ENCODE measurements around the gene SHH. TPM values are rescaled to one million over a fixed set of nuclear protein-coding genes. Genes with fewer than 3 reads are reported as not detected.
"Not testable (repeated sequence)": the region's sequence is repeated elsewhere in the genome, so short reads cannot be mapped to it uniquely, and the experiment has no call there.

SHH gene
- polyA plus RNA-seq, 4 donors: 2.3 to 4.9 (median 2.9) TPM

- DNase-seq (ENCODE audit: low read depth in 4 of 4, low spot score in 3 of 4): no peak
Measured at GRCh38 chr7:155820788-155821187, 8.5 kb upstream of the SHH start.

GRCh38 chr7:155820246-155820645 lies 8.0 kb upstream of the SHH start:
- no peak for DNase-seq (ENCODE audit: low read depth in 4 of 4, low spot score in 3 of 4)

GRCh38 chr7:155819186-155819585 lies 6.9 kb upstream of the SHH start:
- no peak for DNase-seq (ENCODE audit: low read depth in 4 of 4, low spot score in 3 of 4)

- no peak for DNase-seq (ENCODE audit: low read depth in 4 of 4, low spot score in 3 of 4)
Measured at GRCh38 chr7:155818820-155819168, 6.5 kb upstream of the SHH start.

GRCh38 chr7:155818154-155818819 lies 6.0 kb upstream of the SHH start:
- no peak for DNase-seq (ENCODE audit: low read depth in 4 of 4, low spot score in 3 of 4)

GRCh38 chr7:155817515-155817914 lies 5.3 kb upstream of the SHH start:
- not testable (repeated sequence) for DNase-seq (ENCODE audit: low read depth in 4 of 4, low spot score in 3 of 4)

GRCh38 chr7:155816996-155817395 lies 4.7 kb upstream of the SHH start:
- DNase-seq (ENCODE audit: low read depth in 4 of 4, low spot score in 3 of 4): no peak

- no peak for DNase-seq (ENCODE audit: low read depth in 4 of 4, low spot score in 3 of 4)
Measured at GRCh38 chr7:155816192-155816508, 3.9 kb upstream of the SHH start.

GRCh38 chr7:155815332-155816191 lies 3.3 kb upstream of the SHH start:
- DNase-seq (ENCODE audit: low read depth in 4 of 4, low spot score in 3 of 4): no peak

GRCh38 chr7:155814316-155815276 lies 2.3 kb upstream of the SHH start:
- no peak for DNase-seq (ENCODE audit: low read depth in 4 of 4, low spot score in 3 of 4)

GRCh38 chr7:155813546-155814315 lies 1.5 kb upstream of the SHH start:
- DNase-seq (ENCODE audit: low read depth in 4 of 4, low spot score in 3 of 4): no peak

- DNase-seq (ENCODE audit: low read depth in 4 of 4, low spot score in 3 of 4): no peak
Measured at GRCh38 chr7:155813125-155813524, 862 bp upstream of the SHH start.

- no peak for DNase-seq (ENCODE audit: low read depth in 4 of 4, low spot score in 3 of 4)
Measured at GRCh38 chr7:155811560-155811894, 736 bp downstream of the SHH start.

GRCh38 chr7:155810770-155811559 lies 1.3 kb downstream of the SHH start:
- no peak for DNase-seq (ENCODE audit: low read depth in 4 of 4, low spot score in 3 of 4)

- no peak for DNase-seq (ENCODE audit: low read depth in 4 of 4, low spot score in 3 of 4)
Measured at GRCh38 chr7:155809947-155810769, 2.1 kb downstream of the SHH start.

- no peak for DNase-seq (ENCODE audit: low read depth in 4 of 4, low spot score in 3 of 4)
Measured at GRCh38 chr7:155809332-155809946, 2.8 kb downstream of the SHH start.

- DNase-seq (ENCODE audit: low read depth in 4 of 4, low spot score in 3 of 4): no peak
Measured at GRCh38 chr7:155808549-155809331, 3.5 kb downstream of the SHH start.
